HTERT RPE-1 (cell line): ENCODE measurements around the gene ZNF652.
"Not testable (repeated sequence)": the region's sequence is repeated elsewhere in the genome, so short reads cannot be mapped to it uniquely, and the experiment has no call there.

ENCODE experiments used
- in situ Hi-C: fragments of 300-500 bp; cut with MboI; formaldehyde crosslinking; loops from 4 replicates; pipeline ENCODE4 v1.14.3; 2020; ENCODE audit warnings: low sequenced_read_pairs

Gene ZNF652

DNA sequence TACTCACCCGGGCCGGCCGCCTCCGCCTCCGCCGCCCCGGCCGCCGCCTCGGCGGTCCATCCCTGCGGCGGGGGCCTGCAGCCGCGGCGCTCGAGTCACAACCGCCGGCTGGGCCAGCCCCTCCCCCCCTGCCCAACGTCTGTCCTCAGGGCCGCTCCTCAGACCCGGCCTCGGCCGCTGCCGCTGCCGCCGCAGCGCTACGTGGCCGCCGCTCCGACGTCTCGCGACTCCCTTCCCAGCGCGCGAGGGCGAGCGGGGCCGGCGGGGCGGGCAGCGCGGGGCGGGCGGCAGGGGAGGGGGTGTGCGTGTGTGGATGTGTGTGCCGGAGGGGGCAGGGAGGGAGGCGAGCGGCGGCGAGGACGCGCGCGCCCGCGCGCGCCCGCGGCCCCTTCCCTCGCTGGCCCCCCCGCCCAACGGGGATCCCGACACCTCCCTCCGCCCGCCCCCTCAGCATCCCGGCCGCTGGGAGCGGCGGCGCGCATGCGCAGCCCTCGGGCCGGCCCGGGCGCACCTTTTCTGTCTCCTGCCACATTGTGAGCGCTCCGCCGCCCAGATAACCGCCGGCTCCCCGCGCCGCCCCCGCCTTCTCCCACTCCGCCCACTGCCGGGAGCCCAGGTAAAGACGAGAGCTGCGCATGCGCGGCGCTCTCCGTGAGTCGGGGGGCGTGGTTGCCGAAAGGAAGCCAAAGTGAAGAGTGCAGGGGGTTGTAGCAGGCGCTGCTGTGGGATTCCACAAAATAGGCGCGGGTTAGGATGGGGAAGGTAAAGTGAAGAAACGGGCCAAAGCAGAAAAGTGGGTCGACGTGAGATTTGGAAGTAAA is at the start of gene ZNF652:
ZNF652 (minus strand) TSS at position 349 of the 821 bp plus-strand sequence. CDS start 44,525 bp downstream, outside the sequence.
- in situ Hi-C loops, result no loop called here

- in situ Hi-C loops, result no loop called here
Measured at GRCh38 chr17:49409066-49409465, 47.0 kb upstream of the ZNF652 start.

GRCh38 chr17:49407981-49408501 is 46.0 kb upstream of the ZNF652 start:
- in situ Hi-C loops, result no loop called here

DNA sequence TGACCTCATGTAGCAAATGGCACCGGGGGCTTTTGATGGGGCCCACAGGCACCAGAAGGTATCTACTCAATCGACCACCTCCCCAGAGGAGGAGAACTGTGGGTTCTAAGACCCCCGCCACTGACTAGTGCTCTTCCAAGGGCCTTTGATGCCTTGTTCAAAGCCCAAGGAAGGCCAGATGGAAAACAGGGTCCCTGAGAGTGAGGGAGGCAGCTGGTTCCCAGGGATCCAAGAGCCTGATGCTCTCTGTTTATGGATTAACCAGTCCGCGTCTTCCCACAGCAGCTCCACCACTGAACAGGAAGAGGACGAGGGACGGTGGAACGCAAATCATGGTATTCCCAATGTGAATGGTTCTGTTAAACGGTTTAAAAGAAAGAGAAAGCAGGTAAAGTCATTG is 45.0 kb upstream of the ZNF652 start:
- in situ Hi-C loops, result no loop called here

- in situ Hi-C loops, result no loop called here
Measured at GRCh38 chr17:49406421-49407061, 44.5 kb upstream of the ZNF652 start.

DNA sequence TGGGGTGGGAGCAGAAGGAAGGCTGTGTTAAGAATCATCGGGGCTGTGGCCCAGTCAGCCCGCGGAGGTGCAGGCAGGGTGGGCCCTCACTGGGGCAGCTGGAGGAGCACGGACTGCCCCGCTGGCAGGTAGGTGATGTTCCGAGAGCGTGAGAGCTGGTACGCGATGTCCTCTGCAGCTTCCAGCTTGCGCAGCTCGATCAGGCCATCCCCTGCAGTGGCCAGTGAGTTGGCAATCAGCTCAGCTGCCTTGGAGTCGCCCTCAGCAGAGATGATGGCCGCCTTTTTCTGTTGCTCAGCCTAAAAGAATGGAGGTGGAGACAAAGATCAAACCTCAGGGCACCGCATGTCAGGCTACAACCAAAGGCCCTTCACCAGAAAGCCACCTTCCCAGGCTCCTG is 42.9 kb upstream of the ZNF652 start:
- in situ Hi-C loops, result no loop called here

DNA sequence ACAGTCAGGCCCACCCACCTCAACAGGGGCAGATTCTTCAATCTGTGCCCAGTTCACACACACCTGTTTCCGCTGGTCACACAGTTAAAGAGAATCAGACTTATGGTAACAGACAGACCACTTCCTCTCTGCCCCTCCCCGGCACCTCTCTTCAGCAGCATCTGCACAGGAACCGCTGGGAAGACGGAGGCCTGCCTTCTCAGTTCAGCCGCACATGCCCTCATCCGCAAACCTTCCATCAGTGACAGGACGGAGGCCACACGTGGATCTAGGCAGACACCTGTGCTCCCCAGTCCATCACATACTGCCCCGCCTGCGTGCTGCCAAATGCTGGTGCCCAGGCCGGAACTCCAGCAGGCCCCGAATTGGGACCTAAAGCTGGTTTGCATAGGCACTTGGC is 42.3 kb upstream of the ZNF652 start:
- in situ Hi-C loops, result no loop called here

GRCh38 chr17:49403514-49404289 is 41.7 kb upstream of the ZNF652 start:
- in situ Hi-C loops, result no loop called here

DNA sequence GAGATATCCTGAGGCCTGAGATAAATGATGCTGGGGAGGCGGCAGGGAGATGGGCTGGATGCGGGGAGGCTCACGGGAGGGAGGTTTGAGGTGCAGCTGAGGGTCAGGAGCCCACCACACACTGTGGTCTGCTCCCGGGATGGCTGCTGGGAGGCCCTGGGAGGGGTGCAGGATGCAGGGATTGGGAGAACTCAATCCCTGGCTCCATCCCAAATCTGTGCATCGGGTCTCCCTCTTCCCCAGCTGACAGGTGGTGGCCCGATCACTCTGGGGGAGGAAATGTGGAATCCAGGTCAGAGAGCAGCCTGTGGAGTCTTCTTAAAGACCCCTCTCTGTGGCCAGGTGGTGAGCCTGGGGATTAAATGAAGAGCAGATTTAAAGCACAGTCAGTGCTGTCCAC is 40.7 kb upstream of the ZNF652 start:
- in situ Hi-C loops, result no loop called here

GRCh38 chr17:49401971-49402611 is 40.0 kb upstream of the ZNF652 start:
- in situ Hi-C loops, result no loop called here

GRCh38 chr17:49399995-49400394 is 37.9 kb upstream of the ZNF652 start:
- in situ Hi-C loops, result no loop called here

DNA sequence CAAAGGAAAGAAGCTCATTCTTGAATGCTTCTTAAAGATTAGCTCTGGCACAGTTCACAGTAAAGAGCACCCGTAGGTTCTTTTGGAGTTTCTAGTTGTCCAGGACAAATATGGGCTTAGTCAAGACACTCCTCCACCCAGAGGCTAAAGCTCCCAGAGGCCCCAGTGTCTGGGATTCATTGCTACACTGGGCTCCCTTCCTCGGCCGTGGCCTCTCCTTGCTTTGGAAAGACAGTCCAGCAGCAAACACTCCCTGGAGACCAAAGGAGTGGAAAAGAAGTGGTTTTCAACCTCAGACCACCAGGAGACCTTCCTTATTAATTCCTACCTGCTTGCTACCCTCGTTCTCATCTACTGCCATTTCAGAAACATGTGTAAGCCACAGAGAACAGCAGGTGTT is 35.5 kb upstream of the ZNF652 start:
- in situ Hi-C loops, result no loop called here

DNA sequence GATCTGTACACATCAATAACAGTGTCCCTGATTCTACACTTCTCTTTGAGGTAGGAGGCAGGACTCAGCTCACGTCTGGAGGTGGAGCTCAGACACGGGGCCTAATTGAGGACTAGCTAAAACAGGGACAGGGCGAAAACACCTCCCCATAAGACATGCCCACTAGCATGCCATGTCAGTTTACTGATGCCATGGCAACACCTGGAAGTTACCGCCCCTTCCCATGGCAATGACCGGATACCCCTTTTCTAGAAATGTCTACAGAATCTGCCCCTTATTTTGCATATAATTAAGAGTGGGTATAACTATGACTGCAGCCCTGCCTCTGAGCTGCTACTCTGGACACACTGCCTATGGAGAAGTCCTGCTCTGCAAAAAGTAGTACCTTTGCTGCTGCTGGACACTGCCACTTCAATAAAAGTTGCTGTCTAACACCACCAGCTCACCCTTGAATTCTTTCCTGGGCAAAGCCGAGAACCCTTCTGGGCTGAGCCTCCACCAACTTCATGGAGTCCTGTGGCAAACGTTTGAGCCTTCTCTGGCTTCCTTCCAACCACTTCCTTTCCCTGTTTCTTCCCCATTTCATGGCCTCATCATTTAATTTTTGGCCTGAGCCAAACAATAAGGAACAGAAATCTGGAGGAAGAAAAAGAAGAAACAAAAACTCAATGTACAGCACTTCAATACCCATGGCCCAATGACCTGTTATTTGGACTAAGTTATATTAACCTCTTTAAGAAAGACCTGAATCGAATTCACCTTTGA is 31.6 kb upstream of the ZNF652 start:
- in situ Hi-C loops, result no loop called here

DNA sequence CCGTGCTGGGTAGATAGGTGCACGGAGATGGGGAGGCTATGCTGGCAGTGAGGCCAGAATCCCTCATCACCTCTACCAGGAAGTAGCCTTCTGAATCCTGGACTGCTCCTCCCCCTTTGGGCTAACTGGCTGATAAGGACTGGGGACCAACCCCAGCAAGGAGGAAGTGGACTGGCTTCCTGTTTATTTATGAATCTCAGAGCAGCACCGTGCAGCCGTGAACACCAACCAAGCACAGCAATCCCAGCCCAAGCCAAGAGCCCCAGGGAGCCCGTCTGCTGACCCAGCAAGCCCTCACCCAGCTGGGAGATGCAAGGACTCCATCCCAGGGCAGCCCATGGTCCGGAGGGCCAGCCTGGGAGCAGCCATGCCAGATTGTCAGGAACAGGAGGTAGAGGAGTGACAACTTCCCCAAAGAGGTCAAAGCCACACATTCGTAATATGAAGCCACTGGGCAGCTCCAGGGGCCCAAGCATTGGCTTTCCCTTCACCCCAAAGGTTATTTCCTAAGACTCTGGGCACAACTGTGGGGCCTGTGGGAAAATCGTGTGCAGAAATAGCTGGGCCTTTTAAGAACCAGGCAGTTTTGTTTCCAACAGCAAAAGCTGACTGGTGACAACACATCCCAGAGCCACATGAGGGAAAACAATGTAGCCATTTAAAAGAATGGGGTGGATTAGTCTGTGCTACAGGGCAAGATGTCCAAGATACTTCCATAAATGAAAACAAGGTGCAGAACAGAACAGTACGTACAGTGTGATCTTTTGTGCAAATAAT is 28.7 kb upstream of the ZNF652 start:
- in situ Hi-C loops, result no loop called here

DNA sequence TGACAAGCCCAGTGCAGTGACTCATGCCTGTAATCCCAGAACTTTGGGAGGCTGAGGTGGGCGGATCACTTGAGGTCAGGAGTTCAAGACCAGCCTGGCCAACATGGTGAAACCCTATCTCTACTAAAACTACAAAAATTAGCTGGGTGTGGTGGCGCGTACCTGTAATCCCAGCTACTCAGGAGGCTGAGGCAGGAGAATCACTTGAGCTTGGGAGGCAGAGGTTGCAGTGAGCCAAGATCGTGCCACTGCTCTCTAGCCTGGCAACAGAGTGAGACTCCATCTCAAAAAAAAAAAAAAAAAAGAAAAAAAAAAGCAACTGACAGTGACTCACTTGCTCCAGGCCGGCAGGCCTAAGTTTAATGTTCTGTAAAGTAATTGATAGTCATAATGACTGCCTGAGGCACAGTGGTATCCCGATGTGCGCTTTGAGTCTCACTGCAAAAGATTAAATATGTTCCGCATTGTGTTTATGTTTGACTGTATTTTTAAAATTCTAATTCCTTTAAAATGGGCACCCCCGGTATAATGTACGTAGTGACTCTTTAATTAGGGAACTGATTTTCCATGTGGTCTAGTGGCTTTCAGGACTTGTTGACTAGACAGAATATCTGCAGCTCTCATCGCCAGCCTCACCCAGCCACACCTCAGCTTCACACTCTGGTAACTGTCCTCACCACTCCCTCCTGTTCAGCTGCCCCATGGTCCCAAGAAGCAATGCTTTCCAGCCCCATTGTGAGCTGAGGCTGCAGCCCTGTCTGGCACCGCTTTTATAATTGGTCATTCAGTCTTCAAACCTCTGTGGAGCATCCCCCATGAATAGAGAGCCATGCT is 27.7 kb upstream of the ZNF652 start:
- in situ Hi-C loops, result not testable (repeated sequence)

DNA sequence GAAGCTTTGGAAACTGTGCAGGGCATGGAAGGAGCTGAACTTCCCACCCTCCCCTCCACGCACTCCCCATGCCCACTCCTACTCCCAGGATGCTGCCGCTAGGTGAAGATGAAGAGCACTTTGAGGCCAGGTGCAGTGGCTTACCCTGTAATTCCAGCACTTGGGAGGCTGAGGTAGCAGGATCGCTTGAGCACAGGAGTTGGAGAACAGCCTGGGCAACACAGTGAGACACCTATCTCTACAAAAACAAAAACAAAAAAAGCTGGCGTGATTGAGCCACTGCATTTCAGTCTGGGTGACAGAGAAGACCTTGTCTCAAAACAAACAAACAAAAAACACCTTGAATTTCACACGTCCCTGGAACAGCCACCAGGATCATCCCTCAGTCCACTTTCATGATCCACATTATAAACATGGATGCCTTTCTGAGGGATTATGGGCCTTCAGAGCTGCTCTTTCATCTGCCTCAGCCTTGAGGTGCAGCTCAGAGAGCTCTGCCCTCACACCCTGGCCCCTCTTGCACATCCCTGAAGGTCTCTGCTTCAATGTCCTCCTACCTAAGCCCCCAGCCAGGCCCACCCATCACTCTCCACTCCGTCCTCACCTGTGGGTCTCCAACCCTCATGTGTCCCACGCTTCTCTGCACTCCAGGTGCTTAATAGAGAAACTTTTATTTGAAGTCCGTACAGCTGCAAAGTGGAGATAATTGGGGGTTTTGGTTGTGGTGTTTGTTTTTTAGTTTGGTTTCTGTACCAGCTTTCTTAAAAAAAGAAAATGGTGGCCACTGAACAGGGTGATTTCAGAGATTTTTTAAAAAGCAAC is 26.9 kb upstream of the ZNF652 start:
- in situ Hi-C loops, result no loop called here

DNA sequence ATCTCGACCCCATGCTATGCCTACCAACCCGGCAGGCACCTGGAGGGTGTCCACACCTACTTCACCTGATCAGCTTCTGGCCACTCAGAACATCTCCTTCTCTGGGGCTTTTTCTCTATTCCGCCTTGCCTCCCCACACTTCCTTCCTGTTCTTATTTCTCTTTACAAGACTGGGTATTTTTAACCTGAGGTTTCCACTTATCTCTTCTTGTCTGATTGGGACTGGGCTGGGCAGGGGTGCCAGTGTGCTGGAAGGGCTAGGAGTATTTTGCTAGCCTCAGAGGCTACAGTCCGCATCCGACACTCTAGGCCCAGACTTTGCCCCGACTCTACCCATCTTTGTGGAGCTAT is 26.2 kb upstream of the ZNF652 start:
- in situ Hi-C loops, result no loop called here
